WTC11 (cell line): ENCODE results near the gene LEAP2. TPM values are rescaled to one million over a fixed set of nuclear protein-coding genes. Genes with fewer than 3 reads are reported as not detected.

Source experiments
- ATAC-seq: fragments of 200-7000 bp; cut with Tn5 transposase; 2 replicates; pipeline ENCODE4 v1.10.0; 2021; ENCODE audit warnings: mild to moderate bottlenecking, moderate library complexity
- CTCF ChIA-PET: fragments of 300-600 bp; sonication (Branson Sonifier 250); formaldehyde crosslinking; loops from one replicate; lab custom pipeline; 2021; ENCODE audit warnings: antibody characterized with exemption; lab: Charles Lee
- POLR2A ChIA-PET: fragments of 350-600 bp; sonication (Branson Sonifier 250); formaldehyde crosslinking; loops from one replicate; lab custom pipeline; 2021; ENCODE audit warnings: antibody characterized with exemption; lab: Charles Lee
- DNase-seq: peaks from one replicate; pipeline ENCODE4 v3.0.0; 2021; ENCODE audit warnings: low spot score
- H3K27ac Mint-ChIP-seq: 2 replicates; pipeline ENCODE4 v1.8.0; 2021; ENCODE audit warnings: mixed read lengths
- H3K27me3 Mint-ChIP-seq: 2 replicates; pipeline ENCODE4 v1.8.0; 2021; ENCODE audit warnings: low read depth, mild to moderate bottlenecking, moderate library complexity, mixed read lengths
- H3K36me3 Mint-ChIP-seq: 2 replicates; pipeline ENCODE4 v1.8.0; 2021; ENCODE audit warnings: mixed read lengths
- H3K4me1 Mint-ChIP-seq: 2 replicates; pipeline ENCODE4 v1.8.0; 2022; ENCODE audit warnings: mixed read lengths
- H3K4me3 Mint-ChIP-seq: 2 replicates; pipeline ENCODE4 v1.8.0; 2021; ENCODE audit warnings: mild to moderate bottlenecking, moderate library complexity, mixed read lengths
- H3K9me3 Mint-ChIP-seq: 2 replicates; pipeline ENCODE4 v1.8.0; 2021; ENCODE audit warnings: mixed read lengths
- E2F1 ChIP-seq: sonication (generic); formaldehyde crosslinking; IDR thresholded peaks from 2 replicates; pipeline ENCODE4 v1.8.0; 2022; ENCODE audit warnings: mild to moderate bottlenecking, missing genetic modification reagents
- E2F5 ChIP-seq: sonication (generic); formaldehyde crosslinking; IDR thresholded peaks from 2 replicates; pipeline ENCODE4 v1.8.1; 2022; ENCODE audit warnings: mild to moderate bottlenecking, moderate library complexity, missing genetic modification reagents
- ETV6 ChIP-seq: sonication (generic); formaldehyde crosslinking; IDR thresholded peaks from 2 replicates; pipeline ENCODE4 v1.8.1; 2022; ENCODE audit warnings: mild to moderate bottlenecking, missing genetic modification reagents
- FOXK1 ChIP-seq: sonication (generic); formaldehyde crosslinking; IDR thresholded peaks from 2 replicates; pipeline ENCODE4 v1.8.0; 2022; ENCODE audit warnings: mild to moderate bottlenecking, moderate library complexity, missing genetic modification reagents
- FOXP1 ChIP-seq: sonication (generic); formaldehyde crosslinking; IDR thresholded peaks from 2 replicates; pipeline ENCODE4 v1.8.0; 2022; ENCODE audit warnings: missing genetic modification reagents, mild to moderate bottlenecking, moderate library complexity, borderline replicate concordance
- GABPB1 ChIP-seq: sonication (generic); formaldehyde crosslinking; IDR thresholded peaks from 2 replicates; pipeline ENCODE4 v1.8.1; 2023; ENCODE audit warnings: mild to moderate bottlenecking, missing genetic modification reagents
- GTF2I ChIP-seq: fragments of 250-450 bp; sonication (Bioruptor Pico); conservative IDR thresholded peaks from 2 replicates; pipeline ENCODE4 v1.4.0; 2021; ENCODE audit warnings: mild to moderate bottlenecking
- HMGXB4 ChIP-seq: sonication (generic); formaldehyde crosslinking; IDR thresholded peaks from 2 replicates; pipeline ENCODE4 v1.8.1; 2023; ENCODE audit warnings: mild to moderate bottlenecking, moderate library complexity, missing genetic modification reagents
- JAZF1 ChIP-seq: fragments of 250-450 bp; sonication (Bioruptor Pico); IDR thresholded peaks from 2 replicates; pipeline ENCODE4 v1.9.0; 2021; ENCODE audit warnings: moderate library complexity, mild to moderate bottlenecking, inconsistent platforms
- MXD4 ChIP-seq: fragments of 250-450 bp; sonication (Bioruptor Pico); IDR thresholded peaks from 2 replicates; pipeline ENCODE4 v1.8.0; 2021; ENCODE audit warnings: mild to moderate bottlenecking, moderate library complexity, borderline replicate concordance
- MYBL2 ChIP-seq: sonication (generic); formaldehyde crosslinking; IDR thresholded peaks from 2 replicates; pipeline ENCODE4 v1.8.1; 2023; ENCODE audit warnings: mild to moderate bottlenecking, moderate library complexity, missing genetic modification reagents
- NFYB ChIP-seq: sonication (generic); formaldehyde crosslinking; conservative IDR thresholded peaks from 2 replicates; pipeline ENCODE4 v1.8.0; 2022; ENCODE audit warnings: low read depth, missing genetic modification reagents
- NR2C2 ChIP-seq: sonication (generic); formaldehyde crosslinking; IDR thresholded peaks from 2 replicates; pipeline ENCODE4 v1.8.0; 2022; ENCODE audit warnings: mild to moderate bottlenecking, missing genetic modification reagents
- PRDM15 ChIP-seq: sonication (generic); formaldehyde crosslinking; IDR thresholded peaks from 2 replicates; pipeline ENCODE4 v1.8.0; 2022; ENCODE audit warnings: missing genetic modification reagents
- SMAD3 ChIP-seq: sonication (generic); formaldehyde crosslinking; IDR thresholded peaks from 2 replicates; pipeline ENCODE4 v1.8.0; 2022; ENCODE audit warnings: missing genetic modification reagents, mild to moderate bottlenecking, borderline replicate concordance
- SP1 ChIP-seq: sonication (generic); formaldehyde crosslinking; conservative IDR thresholded peaks from 2 replicates; pipeline ENCODE4 v1.8.1; 2022; ENCODE audit warnings: missing genetic modification reagents
- TCF7 ChIP-seq: sonication (generic); formaldehyde crosslinking; IDR thresholded peaks from 2 replicates; pipeline ENCODE4 v1.8.0; 2022; ENCODE audit warnings: mild to moderate bottlenecking, low read depth, missing genetic modification reagents, moderate library complexity
- TEAD1 ChIP-seq: sonication (generic); formaldehyde crosslinking; IDR thresholded peaks from 2 replicates; pipeline ENCODE4 v1.8.0; 2022; ENCODE audit warnings: mild to moderate bottlenecking, missing genetic modification reagents
- TP53 ChIP-seq: sonication (generic); formaldehyde crosslinking; IDR thresholded peaks from 2 replicates; pipeline ENCODE4 v1.8.1; 2023; ENCODE audit warnings: mild to moderate bottlenecking, missing genetic modification reagents
- ZBTB21 ChIP-seq: sonication (generic); formaldehyde crosslinking; IDR thresholded peaks from 2 replicates; pipeline ENCODE4 v1.8.1; 2023; ENCODE audit warnings: mild to moderate bottlenecking, missing genetic modification reagents, borderline replicate concordance
- ZNF317 ChIP-seq: sonication (generic); formaldehyde crosslinking; IDR thresholded peaks from 2 replicates; pipeline ENCODE4 v1.8.1; 2023; ENCODE audit warnings: low read depth, mild to moderate bottlenecking, moderate library complexity, missing genetic modification reagents, borderline replicate concordance
- ZNF423 ChIP-seq: fragments of 250-450 bp; sonication (Bioruptor Pico); IDR thresholded peaks from 2 replicates; pipeline ENCODE4 v2.1.2; 2022; ENCODE audit warnings: mild to moderate bottlenecking, moderate library complexity
- total RNA-seq: library from RNA; stranded (reverse); gene quantifications from 3 replicates; pipeline ENCODE4 v1.2.3, GENCODE V29; 2021
- TF ChIP-seq, protein P1 (sequence below): fragments of 250-450 bp; sonication (Bioruptor Pico); IDR thresholded peaks from 2 replicates; pipeline ENCODE4 v2.1.2; 2022; ENCODE audit warnings: mild to moderate bottlenecking, moderate library complexity
- TF ChIP-seq, protein P2 (sequence below): fragments of 250-450 bp; sonication (Bioruptor Pico); IDR thresholded peaks from 2 replicates; pipeline ENCODE4 v1.8.0; 2021; ENCODE audit warnings: mild to moderate bottlenecking

Gene LEAP2
- total RNA-seq, 1 experiment from 2014 or later: 2.0 TPM

DNA sequence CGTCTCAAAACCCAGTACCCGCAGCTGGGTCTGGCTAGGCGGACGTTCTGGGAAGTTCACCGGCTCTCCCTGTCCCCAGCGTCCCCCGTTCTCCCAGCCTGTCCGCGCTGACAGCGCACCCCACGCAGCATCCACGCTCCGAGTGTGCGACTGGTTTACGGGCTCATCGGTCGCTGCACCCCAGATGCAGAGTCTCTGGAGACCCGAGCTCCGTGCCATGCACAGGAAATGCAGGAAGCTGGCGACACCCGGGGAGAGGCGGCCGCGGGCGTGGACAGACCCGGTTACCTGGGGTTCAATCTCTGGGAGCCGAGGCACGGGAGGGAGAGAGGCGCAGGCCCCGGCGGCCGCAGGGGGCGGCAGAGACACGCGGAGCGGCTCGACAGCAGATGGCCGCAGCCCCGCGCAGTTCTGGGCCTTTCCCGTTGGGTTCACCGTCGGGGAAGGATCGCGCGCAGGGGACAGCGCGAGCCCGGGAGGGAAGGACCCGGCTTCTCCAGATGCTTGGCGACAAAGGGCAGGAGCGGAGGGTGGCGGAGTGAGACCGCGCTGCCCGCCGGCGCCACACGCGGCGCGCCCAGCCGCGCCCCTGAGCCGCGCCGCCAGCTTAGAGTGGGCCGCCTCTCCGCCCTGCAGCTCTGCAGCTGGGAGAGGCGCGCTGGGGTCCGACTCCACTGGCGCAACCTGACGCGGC lies 43.6 kb upstream of the LEAP2 start (continued):
- TF ChIP-seq E2F5 (CRISPR knock-in tag) (no peak), MYBL2 (CRISPR knock-in tag) (peak; percentile 61; the same call in 1 of the 2 replicates), SP1 (CRISPR knock-in tag) (0 out of 2 replicates have a peak, but pooled peaks have one; percentile 25), FOXP1 (CRISPR knock-in tag) (0 out of 2 replicates have a peak, but pooled peaks have one; percentile 33), NR2C2 (CRISPR knock-in tag) (no peak), SMAD3 (CRISPR knock-in tag) (no peak), GTF2I (CRISPR knock-in tag) (no peak), JAZF1 (no peak), TP53 (CRISPR knock-in tag) (0 out of 2 replicates have a peak, but pooled peaks have one; percentile 30), E2F1 (CRISPR knock-in tag) (no peak), ETV6 (CRISPR knock-in tag) (no peak), TCF7 (CRISPR knock-in tag) (peak; percentile 74; the same call in 1 of the 2 replicates), NFYB (no peak), MXD4 (no peak), ZNF423 (CRISPR knock-in tag) (no peak)
- TF ChIP-seq, protein P1, sequence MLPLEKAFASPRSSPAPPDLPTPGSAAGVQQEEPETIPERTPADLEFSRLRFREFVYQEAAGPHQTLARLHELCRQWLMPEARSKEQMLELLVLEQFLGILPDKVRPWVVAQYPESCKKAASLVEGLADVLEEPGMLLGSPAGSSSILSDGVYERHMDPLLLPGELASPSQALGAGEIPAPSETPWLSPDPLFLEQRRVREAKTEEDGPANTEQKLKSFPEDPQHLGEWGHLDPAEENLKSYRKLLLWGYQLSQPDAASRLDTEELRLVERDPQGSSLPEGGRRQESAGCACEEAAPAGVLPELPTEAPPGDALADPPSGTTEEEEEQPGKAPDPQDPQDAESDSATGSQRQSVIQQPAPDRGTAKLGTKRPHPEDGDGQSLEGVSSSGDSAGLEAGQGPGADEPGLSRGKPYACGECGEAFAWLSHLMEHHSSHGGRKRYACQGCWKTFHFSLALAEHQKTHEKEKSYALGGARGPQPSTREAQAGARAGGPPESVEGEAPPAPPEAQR (CRISPR knock-in tag): no peak
- TF ChIP-seq, protein P2, sequence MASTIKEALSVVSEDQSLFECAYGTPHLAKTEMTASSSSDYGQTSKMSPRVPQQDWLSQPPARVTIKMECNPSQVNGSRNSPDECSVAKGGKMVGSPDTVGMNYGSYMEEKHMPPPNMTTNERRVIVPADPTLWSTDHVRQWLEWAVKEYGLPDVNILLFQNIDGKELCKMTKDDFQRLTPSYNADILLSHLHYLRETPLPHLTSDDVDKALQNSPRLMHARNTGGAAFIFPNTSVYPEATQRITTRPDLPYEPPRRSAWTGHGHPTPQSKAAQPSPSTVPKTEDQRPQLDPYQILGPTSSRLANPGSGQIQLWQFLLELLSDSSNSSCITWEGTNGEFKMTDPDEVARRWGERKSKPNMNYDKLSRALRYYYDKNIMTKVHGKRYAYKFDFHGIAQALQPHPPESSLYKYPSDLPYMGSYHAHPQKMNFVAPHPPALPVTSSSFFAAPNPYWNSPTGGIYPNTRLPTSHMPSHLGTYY (CRISPR knock-in tag): no peak
- TF ChIP-seq, all 79 proteins: peak for 11

- Mint-ChIP-seq H3K27me3 (peaks cover 74% of the 10 kb centered on the region), H3K4me3 (peak within 1 kb of the TSS; percentile 75)
- 0 out of 2 replicates have a peak, but pooled peaks have one; percentile 2 for TF ChIP-seq FOXK1 (CRISPR knock-in tag)
- TF ChIP-seq HMGXB4 (CRISPR knock-in tag): peak; percentile 38; the same call in 1 of the 2 replicates
- peak; percentile 56; the same call in 1 of the 2 replicates for TF ChIP-seq GABPB1 (CRISPR knock-in tag)
- peak; percentile 58; the same call in 1 of the 2 replicates for TF ChIP-seq E2F5 (CRISPR knock-in tag)
- TF ChIP-seq TEAD1 (CRISPR knock-in tag): 0 out of 2 replicates have a peak, but pooled peaks have one; percentile 19
- peak; percentile 27; the same call in 1 of the 2 replicates for TF ChIP-seq ZBTB21 (CRISPR knock-in tag)
- 0 out of 2 replicates have a peak, but pooled peaks have one; percentile 3 for TF ChIP-seq ZNF317
- TF ChIP-seq PRDM15 (CRISPR knock-in tag): no peak
- 0 out of 2 replicates have a peak, but pooled peaks have one; percentile 27 for TF ChIP-seq TP53 (CRISPR knock-in tag)
These were observed 42.9 kb upstream of the LEAP2 start, which contains the start of gene SHROOM1 for GRCh38 chr5:132830436-132831094. SHROOM1 (minus strand) TSS chr5:132830647; CDS start chr5:132826140, 4,507 bp downstream.

More at GRCh38 chr5:132830436-132831094, 42.9 kb upstream of the LEAP2 start, which contains the start of gene SHROOM1:
- CTCF ChIA-PET: interaction anchor here (0.7 to 4.3 kb wide), 11 partner anchors 11 to 334 kb away, joined by 3 to 40 read pairs (median 3); partner anchors contain the start of genes GDF9 and UQCRQ
- H3K9me3 Mint-ChIP-seq: no peaks in the 10 kb centered on the region
- ATAC-seq: peak; percentile 49
- peak; percentile 59 for DNase-seq
- no peak within 1 kb of the TSS for H3K27ac Mint-ChIP-seq
- POLR2A ChIA-PET: interaction anchor here (1.2 kb wide), 1 partner anchor 36 kb away, joined by 5 read pairs; the partner anchor contains the start of genes GDF9 and UQCRQ
- H3K36me3 Mint-ChIP-seq: no peaks in the 10 kb centered on the region
- H3K4me1 Mint-ChIP-seq: peaks cover 8% of the 10 kb centered on the region
